ENCODE results near the gene GMCL2. TPM values are rescaled to one million over a fixed set of nuclear protein-coding genes. Genes with fewer than 3 reads are reported as not detected.

Gene GMCL2
- total and polyA plus RNA-seq, 5 donors from 2014 or later: 0.11 TPM; not detected in 4

GRCh38 chr5:178208540-178209227 lies 21.5 kb upstream of the GMCL2 start:
- DNase-seq (no peak), ATAC-seq (ENCODE audit: low read depth in 2 of 2) (no peak)
- H3K36me3 Mint-ChIP-seq: peaks cover 39% of the 10 kb centered on the region
- no peaks in the 10 kb centered on the region for H3K9me3 ChIP-seq (ENCODE audit: control insufficient read depth in 2 of 2, low read length in 2 of 2)
- no peaks in the 10 kb centered on the region for H3K27me3 Mint-ChIP-seq
- H3K4me1 Mint-ChIP-seq: peaks cover 5 to 54% (median 36%) of the 10 kb centered on the region in 4 donors
- H3K4me3 ChIP-seq (ENCODE audit: low read depth, low read length): no peak overlapping the region
- peaks cover 0 to 2% (median 0%) of the 10 kb centered on the region in 7 donors for H3K9me3 Mint-ChIP-seq
- no peak overlapping the region for H3K27ac Mint-ChIP-seq
- H3K27me3 ChIP-seq (ENCODE audit: control insufficient read depth, insufficient read depth, low read length): no peaks in the 10 kb centered on the region
- H3K36me3 ChIP-seq (ENCODE audit: control insufficient read depth, insufficient read depth, low read length): peaks cover 73% of the 10 kb centered on the region
- H3K4me1 ChIP-seq (ENCODE audit: control insufficient read depth, insufficient read depth, low read length, poor library complexity, severe bottlenecking): peaks cover 33% of the 10 kb centered on the region
- peak overlapping the region; percentile 14 for H3K27ac ChIP-seq (ENCODE audit: insufficient read depth, low read length, poor library complexity, severe bottlenecking)
- peak overlapping the region in 2 of 4 donors; percentile 47 to 60 for H3K4me3 Mint-ChIP-seq

- no peaks in the 10 kb centered on the region for H3K27me3 Mint-ChIP-seq
- H3K9me3 Mint-ChIP-seq: peaks cover 0 to 2% (median 0%) of the 10 kb centered on the region in 7 donors
- H3K4me3 ChIP-seq (ENCODE audit: low read depth, low read length): no peak overlapping the region
- peak overlapping the region; percentile 14 for H3K27ac ChIP-seq (ENCODE audit: insufficient read depth, low read length, poor library complexity, severe bottlenecking)
- peaks cover 5 to 53% (median 35%) of the 10 kb centered on the region in 4 donors for H3K4me1 Mint-ChIP-seq
- H3K4me3 Mint-ChIP-seq: peak overlapping the region in 3 of 4 donors; percentile 19 to 87 (median 21)
- peaks cover 34% of the 10 kb centered on the region for H3K4me1 ChIP-seq (ENCODE audit: control insufficient read depth, insufficient read depth, low read length, poor library complexity, severe bottlenecking)
- no peaks in the 10 kb centered on the region for H3K9me3 ChIP-seq (ENCODE audit: control insufficient read depth in 2 of 2, low read length in 2 of 2)
- H3K36me3 Mint-ChIP-seq: peaks cover 39% of the 10 kb centered on the region
- no peak overlapping the region for H3K27ac Mint-ChIP-seq
- ATAC-seq (ENCODE audit: low read depth in 2 of 2): no peak
- no peak for DNase-seq
- H3K36me3 ChIP-seq (ENCODE audit: control insufficient read depth, insufficient read depth, low read length): peaks cover 66% of the 10 kb centered on the region
- no peaks in the 10 kb centered on the region for H3K27me3 ChIP-seq (ENCODE audit: control insufficient read depth, insufficient read depth, low read length)
These were observed 20.7 kb upstream of the GMCL2 start for GRCh38 chr5:178207917-178208280.

GRCh38 chr5:178207183-178207916 lies 20.2 kb upstream of the GMCL2 start:
- H3K36me3 ChIP-seq (ENCODE audit: control insufficient read depth, insufficient read depth, low read length): peaks cover 60% of the 10 kb centered on the region

GRCh38 chr5:178206166-178207101 lies 19.3 kb upstream of the GMCL2 start:
- Histone ChIP-seq H3K4me1 (ENCODE audit: control insufficient read depth, insufficient read depth, low read length, poor library complexity, severe bottlenecking) (peaks cover 34% of the 10 kb centered on the region), H3K36me3 (ENCODE audit: control insufficient read depth, insufficient read depth, low read length) (peaks cover 51% of the 10 kb centered on the region), H3K9me3 (ENCODE audit: control insufficient read depth in 2 of 2, low read length in 2 of 2) (no peaks in the 10 kb centered on the region), H3K27me3 (ENCODE audit: control insufficient read depth, insufficient read depth, low read length) (no peaks in the 10 kb centered on the region), H3K27ac (ENCODE audit: insufficient read depth, low read length, poor library complexity, severe bottlenecking) (peak overlapping the region; percentile 76), H3K4me3 (ENCODE audit: low read depth, low read length) (peak overlapping the region; percentile 93)
- no peaks in the 10 kb centered on the region for H3K27me3 Mint-ChIP-seq
- ATAC-seq (ENCODE audit: low read depth in 2 of 2) (no peak), DNase-seq (peak in 2 of 3 donors; percentile 21 to 59)
- peak overlapping the region; percentile 63 to 92 (median 88) for H3K27ac Mint-ChIP-seq
- peaks cover 0 to 2% (median 0%) of the 10 kb centered on the region in 7 donors for H3K9me3 Mint-ChIP-seq
- H3K4me1 Mint-ChIP-seq: peaks cover 5 to 51% (median 35%) of the 10 kb centered on the region in 4 donors
- peak overlapping the region; percentile 87 to 92 (median 90) for H3K4me3 Mint-ChIP-seq
- H3K36me3 Mint-ChIP-seq: peaks cover 38% of the 10 kb centered on the region

More at GRCh38 chr5:178207183-178207916, 20.2 kb upstream of the GMCL2 start:
- Mint-ChIP-seq H3K9me3 (peaks cover 0 to 2% (median 0%) of the 10 kb centered on the region in 7 donors), H3K27me3 (no peaks in the 10 kb centered on the region), H3K36me3 (peaks cover 39% of the 10 kb centered on the region), H3K4me1 (peaks cover 5 to 51% (median 35%) of the 10 kb centered on the region in 4 donors), H3K4me3 (peak overlapping the region; percentile 23 to 90 (median 60)), H3K27ac (peak overlapping the region in 1 of 3 donors; percentile 92)
- H3K27ac ChIP-seq (ENCODE audit: insufficient read depth, low read length, poor library complexity, severe bottlenecking): peak overlapping the region; percentile 6
- no peaks in the 10 kb centered on the region for H3K27me3 ChIP-seq (ENCODE audit: control insufficient read depth, insufficient read depth, low read length)
- no peaks in the 10 kb centered on the region for H3K9me3 ChIP-seq (ENCODE audit: control insufficient read depth in 2 of 2, low read length in 2 of 2)
- peaks cover 34% of the 10 kb centered on the region for H3K4me1 ChIP-seq (ENCODE audit: control insufficient read depth, insufficient read depth, low read length, poor library complexity, severe bottlenecking)
- DNase-seq (no peak), ATAC-seq (ENCODE audit: low read depth in 2 of 2) (no peak)
- H3K4me3 ChIP-seq (ENCODE audit: low read depth, low read length): peak overlapping the region; percentile 93

- peaks cover 44% of the 10 kb centered on the region for H3K36me3 ChIP-seq (ENCODE audit: control insufficient read depth, insufficient read depth, low read length)
- H3K4me3 ChIP-seq (ENCODE audit: low read depth, low read length): peak overlapping the region; percentile 93
- Mint-ChIP-seq H3K9me3 (peaks cover 0 to 2% (median 0%) of the 10 kb centered on the region in 7 donors), H3K27me3 (no peaks in the 10 kb centered on the region), H3K36me3 (peaks cover 35% of the 10 kb centered on the region), H3K4me3 (peak overlapping the region; percentile 87 to 92 (median 90)), H3K4me1 (peaks cover 5 to 48% (median 34%) of the 10 kb centered on the region in 4 donors), H3K27ac (peak overlapping the region in 2 of 3 donors; percentile 63 to 88)
- peaks cover 34% of the 10 kb centered on the region for H3K4me1 ChIP-seq (ENCODE audit: control insufficient read depth, insufficient read depth, low read length, poor library complexity, severe bottlenecking)
- no peak for DNase-seq
- no peaks in the 10 kb centered on the region for H3K9me3 ChIP-seq (ENCODE audit: control insufficient read depth in 2 of 2, low read length in 2 of 2)
- peak overlapping the region; percentile 76 for H3K27ac ChIP-seq (ENCODE audit: insufficient read depth, low read length, poor library complexity, severe bottlenecking)
- ATAC-seq (ENCODE audit: low read depth in 2 of 2): no peak
- H3K27me3 ChIP-seq (ENCODE audit: control insufficient read depth, insufficient read depth, low read length): no peaks in the 10 kb centered on the region
These were observed 18.5 kb upstream of the GMCL2 start for GRCh38 chr5:178205749-178206047.

GRCh38 chr5:178204935-178205748 lies 18.0 kb upstream of the GMCL2 start:
- H3K9me3 Mint-ChIP-seq: peaks cover 0 to 2% (median 0%) of the 10 kb centered on the region in 7 donors
- H3K36me3 Mint-ChIP-seq: peaks cover 35% of the 10 kb centered on the region
- Histone ChIP-seq H3K27ac (ENCODE audit: insufficient read depth, low read length, poor library complexity, severe bottlenecking) (peak overlapping the region; percentile 76), H3K4me1 (ENCODE audit: control insufficient read depth, insufficient read depth, low read length, poor library complexity, severe bottlenecking) (peaks cover 34% of the 10 kb centered on the region), H3K9me3 (ENCODE audit: control insufficient read depth in 2 of 2, low read length in 2 of 2) (no peaks in the 10 kb centered on the region), H3K36me3 (ENCODE audit: control insufficient read depth, insufficient read depth, low read length) (peaks cover 38% of the 10 kb centered on the region), H3K27me3 (ENCODE audit: control insufficient read depth, insufficient read depth, low read length) (no peaks in the 10 kb centered on the region), H3K4me3 (ENCODE audit: low read depth, low read length) (peak overlapping the region; percentile 93)
- ATAC-seq (ENCODE audit: low read depth in 2 of 2) (peak; percentile 27 to 43), DNase-seq (peak; percentile 55 to 86 (median 67))
- no peaks in the 10 kb centered on the region for H3K27me3 Mint-ChIP-seq
- H3K27ac Mint-ChIP-seq: peak overlapping the region in 2 of 3 donors; percentile 63 to 88
- H3K4me1 Mint-ChIP-seq: peaks cover 5 to 43% (median 33%) of the 10 kb centered on the region in 4 donors
- peak overlapping the region; percentile 87 to 100 (median 91) for H3K4me3 Mint-ChIP-seq
